Measurements from ENCODE around the gene DDHD1. TPM values are rescaled to one million over a fixed set of nuclear protein-coding genes. Genes with fewer than 3 reads are reported as not detected.

Gene DDHD1
- 6.7 TPM for total RNA-seq
- long read RNA-seq, full-length matches to known transcripts = 17 of 26 reads
- long read RNA-seq, partial matches to known transcripts = 2 of 26 reads
- long read RNA-seq, other reads (novel, unspliced or antisense) = 7 of 26 reads

- Histone ChIP-seq H3K36me3 (no peaks in the 10 kb centered on the region), H3K9me3 (replicated peaks) (no peaks in the 10 kb centered on the region), H3K4me1 (peaks cover 46% of the 10 kb centered on the region), H3K27ac (replicated peaks) (peak within 1 kb of the TSS; percentile 94), H3K4me3 (peak within 1 kb of the TSS; percentile 94), H3K27me3 (ENCODE audit: low read depth) (no peaks in the 10 kb centered on the region)
- no peak for TF ChIP-seq CTCF (IDR thresholded peaks at IDR 0.05; ENCODE audit: borderline replicate concordance)
- peak; percentile 82 for DNase-seq
- intact Hi-C loops (cut with micrococcal nuclease) = no loop called here
These were observed at the start of gene DDHD1 for GRCh38 chr14:53152887-53153701. Gene DDHD1, minus strand, starts transcription at chr14:53153323. Its CDS starts 225 bp downstream, at chr14:53153098.

GRCh38 chr14:53195949-53196348 lies 42.8 kb upstream of the DDHD1 start:
- no peaks in the 10 kb centered on the region for H3K27me3 ChIP-seq (ENCODE audit: low read depth)
- H3K4me3 ChIP-seq = no peak overlapping the region
- no peaks in the 10 kb centered on the region for H3K4me1 ChIP-seq
- DNase-seq = no peak
- intact Hi-C loops (cut with micrococcal nuclease) = no loop called here
- no peak for TF ChIP-seq CTCF (IDR thresholded peaks at IDR 0.05; ENCODE audit: borderline replicate concordance)
- peaks cover 4% of the 10 kb centered on the region for H3K9me3 ChIP-seq (replicated peaks)
- H3K36me3 ChIP-seq = no peaks in the 10 kb centered on the region
- no peak overlapping the region for H3K27ac ChIP-seq (replicated peaks)

- H3K4me1 ChIP-seq = no peaks in the 10 kb centered on the region
- intact Hi-C loops (cut with micrococcal nuclease) = no loop called here
- no peak overlapping the region for H3K4me3 ChIP-seq
- no peak overlapping the region for H3K27ac ChIP-seq (replicated peaks)
- TF ChIP-seq CTCF (IDR thresholded peaks at IDR 0.05; ENCODE audit: borderline replicate concordance) = no peak
- no peaks in the 10 kb centered on the region for H3K36me3 ChIP-seq
- no peak for DNase-seq
- H3K9me3 ChIP-seq (replicated peaks) = no peaks in the 10 kb centered on the region
- no peaks in the 10 kb centered on the region for H3K27me3 ChIP-seq (ENCODE audit: low read depth)
These were observed 40.1 kb upstream of the DDHD1 start for GRCh38 chr14:53193193-53193592.

GRCh38 chr14:53192052-53192760 lies 39.1 kb upstream of the DDHD1 start:
- no peak for DNase-seq
- intact Hi-C loops (cut with micrococcal nuclease) = no loop called here
- Histone ChIP-seq H3K36me3 (no peaks in the 10 kb centered on the region), H3K4me1 (no peaks in the 10 kb centered on the region), H3K27me3 (ENCODE audit: low read depth) (no peaks in the 10 kb centered on the region), H3K27ac (replicated peaks) (no peak overlapping the region), H3K9me3 (replicated peaks) (no peaks in the 10 kb centered on the region), H3K4me3 (no peak overlapping the region)
- no peak for TF ChIP-seq CTCF (IDR thresholded peaks at IDR 0.05; ENCODE audit: borderline replicate concordance)

GRCh38 chr14:53190938-53191337 lies 37.8 kb upstream of the DDHD1 start:
- Histone ChIP-seq H3K27me3 (ENCODE audit: low read depth) (no peaks in the 10 kb centered on the region), H3K36me3 (no peaks in the 10 kb centered on the region), H3K9me3 (replicated peaks) (no peaks in the 10 kb centered on the region), H3K4me3 (no peak overlapping the region), H3K4me1 (no peaks in the 10 kb centered on the region), H3K27ac (replicated peaks) (no peak overlapping the region)
- TF ChIP-seq CTCF (IDR thresholded peaks at IDR 0.05; ENCODE audit: borderline replicate concordance) = no peak
- DNase-seq = no peak
- intact Hi-C loops (cut with micrococcal nuclease) = no loop called here

Data from left ventricle myocardium inferior (tissue), 1 donor.